Activated CD8-positive, alpha-beta memory T cell treated with anti-CD3 and anti-CD28 coated beads, Interleukin-2, amount 50 U/mL, for 1 hour (primary cell): ENCODE measurements around the gene SP2.
A peak's percentile ranks its signal among the peaks of the same experiment; 100 is the strongest.
"Not testable (repeated sequence)": the region's sequence is repeated elsewhere in the genome, so short reads cannot be mapped to it uniquely, and the experiment has no call there.

ENCODE experiments used
- DNase-seq: peaks from one replicate; pipeline ENCODE4 v3.0.0-alpha.2; 2020; ENCODE audit errors: extremely low read depth

The SP2 gene

DNA sequence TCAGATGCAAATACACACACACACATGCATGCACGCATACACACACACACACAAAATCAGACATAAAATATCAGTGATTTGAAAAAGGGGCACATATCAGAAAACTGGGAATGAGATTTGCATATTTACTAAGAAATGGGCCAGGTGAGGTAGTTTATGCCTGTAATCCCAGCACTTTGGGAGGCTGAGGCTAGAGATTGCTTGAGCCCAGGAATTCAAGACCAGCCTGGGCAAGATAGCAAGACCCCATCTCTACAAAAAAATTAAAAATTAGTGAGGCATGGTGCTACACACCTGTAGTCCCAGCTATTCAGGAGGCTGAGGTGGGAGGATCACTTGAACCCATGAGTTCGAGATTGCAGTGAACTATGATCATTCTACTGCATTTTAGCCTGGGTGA, 23.0 kb downstream of the SP2 start:
- no peak for DNase-seq

DNA sequence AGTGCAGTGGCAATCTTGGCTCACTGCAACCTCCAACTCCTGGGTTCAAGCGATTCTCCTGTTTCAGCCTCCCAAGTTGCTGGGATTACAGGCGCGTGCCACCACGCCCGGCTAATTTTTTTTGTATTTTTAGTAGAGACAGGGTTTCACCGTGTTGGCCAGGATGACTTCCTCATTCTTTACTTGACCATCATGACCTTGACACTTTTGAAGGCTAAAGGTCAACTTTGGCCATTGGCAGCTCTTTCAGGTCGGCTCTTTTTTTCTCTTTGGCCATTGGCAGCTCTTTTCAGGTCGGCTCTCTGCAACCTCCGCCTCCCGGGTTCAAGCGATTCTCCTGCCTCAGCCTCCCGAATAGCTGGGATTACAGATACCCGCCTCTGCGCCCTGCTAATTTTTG, 23.9 kb downstream of the SP2 start:
- DNase-seq, result not testable (repeated sequence)

DNA sequence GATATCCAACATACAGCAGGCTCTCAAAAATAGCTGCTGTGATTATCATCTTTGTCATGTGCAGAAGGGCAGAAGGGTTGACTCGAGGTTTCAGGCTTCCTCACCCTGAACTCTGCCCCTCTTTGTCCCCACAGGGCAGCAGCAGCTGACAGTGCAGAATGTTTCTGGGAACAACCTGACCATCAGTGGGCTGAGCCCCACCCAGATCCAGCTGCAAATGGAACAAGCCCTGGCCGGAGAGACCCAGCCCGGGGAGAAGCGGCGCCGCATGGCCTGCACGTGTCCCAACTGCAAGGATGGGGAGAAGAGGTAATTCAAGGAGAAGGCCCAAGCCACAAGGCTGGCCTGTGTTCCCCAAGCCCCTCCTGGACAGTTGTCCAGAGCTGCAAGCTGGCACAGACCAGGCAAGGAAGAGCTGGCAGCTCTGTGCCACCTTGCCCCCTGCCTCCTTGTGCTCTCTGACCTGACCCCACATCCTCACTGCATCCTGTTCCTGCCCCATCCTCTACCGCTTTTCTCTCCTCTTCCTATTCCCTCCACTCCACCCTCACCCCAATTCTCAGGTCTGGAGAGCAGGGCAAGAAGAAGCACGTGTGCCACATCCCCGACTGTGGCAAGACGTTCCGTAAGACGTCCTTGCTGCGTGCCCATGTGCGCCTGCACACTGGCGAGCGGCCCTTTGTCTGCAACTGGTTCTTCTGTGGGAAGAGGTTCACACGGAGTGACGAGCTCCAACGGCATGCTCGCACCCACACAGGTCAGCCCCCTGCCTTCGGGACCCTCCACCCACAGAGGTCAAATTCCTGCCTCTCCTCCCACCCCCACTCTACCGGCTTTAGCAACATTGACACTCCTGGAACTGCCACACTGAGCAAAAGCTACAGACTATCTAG, 29.0 kb downstream of the SP2 start:
- DNase-seq, result no peak

- no peak for DNase-seq
These were observed 29.6 kb downstream of the SP2 start for GRCh38 chr17:47925678-47925988.

GRCh38 chr17:47927821-47928400, 31.9 kb downstream of the SP2 start:
- no peak for DNase-seq

DNA sequence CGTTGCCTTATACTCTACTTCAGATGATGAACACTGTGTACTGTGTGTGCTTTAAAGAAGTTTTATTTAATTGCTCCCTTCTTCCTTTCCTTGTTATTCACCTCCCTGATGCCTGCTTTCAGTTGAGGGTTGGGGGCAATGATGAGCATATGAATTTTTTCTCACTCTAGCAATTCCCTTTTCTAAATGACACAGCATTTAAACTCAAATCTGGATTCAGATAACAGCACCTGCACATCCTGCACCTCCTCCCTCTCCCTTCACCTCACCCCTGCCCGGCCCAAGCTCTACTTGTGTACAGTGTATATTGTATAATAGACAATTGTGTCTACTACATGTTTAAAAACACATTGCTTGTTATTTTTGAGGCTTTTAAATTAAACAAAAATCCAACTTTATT, 32.4 kb downstream of the SP2 start:
- DNase-seq, result no peak

DNA sequence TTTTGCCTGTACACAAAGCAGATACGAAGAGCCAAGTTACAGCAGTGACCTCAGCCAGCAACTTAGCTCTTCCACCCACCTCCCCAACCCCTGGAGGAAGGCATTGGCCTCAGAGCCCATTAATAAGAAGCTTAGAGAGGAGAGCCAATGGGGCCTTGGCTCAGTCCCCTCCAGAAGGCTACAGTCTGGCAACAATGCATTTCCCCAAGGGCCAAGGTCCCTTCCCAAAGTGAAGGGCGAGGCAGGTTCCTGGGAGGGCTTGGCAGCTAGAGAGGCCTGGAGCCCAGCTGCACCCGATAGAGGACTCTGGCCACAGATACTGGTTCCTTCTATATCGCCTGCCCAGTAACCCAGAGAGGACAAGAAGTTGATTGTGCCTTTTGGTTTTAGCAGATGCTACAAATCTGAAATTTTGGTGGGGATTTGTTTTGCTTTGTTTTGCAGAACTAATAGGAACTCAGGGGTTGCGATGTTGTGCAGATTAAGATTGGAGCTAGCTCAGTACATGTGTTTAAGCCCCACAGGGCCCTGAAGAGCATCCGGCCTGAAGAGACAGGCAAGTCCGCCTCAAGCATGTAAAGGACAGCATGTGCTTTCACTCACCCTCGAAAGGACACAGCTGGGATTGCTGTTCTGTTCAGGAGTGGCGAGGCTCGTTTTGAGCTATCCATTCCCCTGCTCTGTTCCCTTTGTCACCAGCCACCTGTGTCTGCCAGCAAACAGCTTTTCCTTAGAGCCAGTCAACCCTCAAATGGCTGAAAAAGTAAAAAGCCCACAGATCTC, 33.4 kb downstream of the SP2 start:
- DNase-seq, result no peak

DNA sequence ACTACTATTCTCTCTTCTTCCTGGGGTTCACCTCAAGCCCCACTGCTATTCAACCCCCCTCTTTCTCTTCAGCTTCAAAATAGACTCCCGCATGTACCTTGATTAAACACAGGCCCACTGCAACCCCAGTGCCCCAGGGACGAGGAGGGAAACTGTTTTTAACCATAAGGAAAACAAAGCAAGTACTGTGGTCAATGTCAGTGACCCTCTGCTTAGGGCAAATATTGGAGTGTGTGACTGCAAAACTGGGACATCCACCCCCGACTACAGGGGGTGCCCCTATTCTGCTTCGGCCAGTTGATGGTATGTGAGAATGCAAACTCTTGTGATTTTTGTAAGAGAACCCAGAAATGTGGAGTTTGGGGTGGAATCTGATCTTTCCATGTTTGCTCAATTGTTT, 35.8 kb downstream of the SP2 start:
- DNase-seq, result no peak

DNA sequence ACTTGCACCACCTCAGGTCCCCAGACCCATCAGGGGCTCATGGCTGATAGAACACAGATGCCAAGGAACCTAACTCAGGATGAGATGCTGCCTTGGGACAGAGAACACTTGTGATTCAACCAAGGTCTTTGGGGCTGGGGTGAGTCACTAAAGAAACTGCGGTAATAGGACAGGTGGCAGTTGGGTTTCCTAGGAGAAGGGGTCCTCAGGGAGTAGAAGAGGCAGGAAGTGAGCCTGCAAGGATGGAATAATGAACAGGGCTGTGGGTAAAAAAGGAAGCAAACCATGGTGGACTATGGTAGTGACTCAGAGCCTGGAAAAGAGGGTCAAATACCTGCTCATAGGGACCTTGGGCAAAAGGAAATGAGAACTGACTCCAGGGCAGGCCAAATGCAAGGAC, 38.8 kb downstream of the SP2 start:
- no peak for DNase-seq

- DNase-seq, result not testable (repeated sequence)
These were observed 39.4 kb downstream of the SP2 start for GRCh38 chr17:47935468-47935867.

- no peak for DNase-seq
These were observed 39.9 kb downstream of the SP2 start for GRCh38 chr17:47935961-47936360.

DNA sequence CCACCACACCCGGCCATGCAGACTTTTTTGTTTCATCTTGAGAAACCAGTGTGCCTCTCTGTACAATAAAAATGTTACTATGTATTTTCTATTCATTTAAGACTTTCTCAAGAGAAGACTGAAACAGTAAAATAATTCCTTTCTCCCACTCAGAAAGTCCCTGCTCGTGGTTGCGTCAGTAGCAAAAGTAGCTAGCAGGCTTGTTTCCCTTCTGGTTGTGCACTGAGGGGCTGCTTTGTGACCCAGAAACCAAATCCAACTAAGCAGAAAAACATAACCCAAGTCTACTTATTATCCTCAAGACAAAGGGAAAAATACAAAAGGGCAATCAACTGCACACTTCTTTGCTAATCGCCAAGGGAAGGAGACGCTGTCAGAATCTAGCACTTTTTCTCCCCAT, 41.9 kb downstream of the SP2 start:
- no peak for DNase-seq

DNA sequence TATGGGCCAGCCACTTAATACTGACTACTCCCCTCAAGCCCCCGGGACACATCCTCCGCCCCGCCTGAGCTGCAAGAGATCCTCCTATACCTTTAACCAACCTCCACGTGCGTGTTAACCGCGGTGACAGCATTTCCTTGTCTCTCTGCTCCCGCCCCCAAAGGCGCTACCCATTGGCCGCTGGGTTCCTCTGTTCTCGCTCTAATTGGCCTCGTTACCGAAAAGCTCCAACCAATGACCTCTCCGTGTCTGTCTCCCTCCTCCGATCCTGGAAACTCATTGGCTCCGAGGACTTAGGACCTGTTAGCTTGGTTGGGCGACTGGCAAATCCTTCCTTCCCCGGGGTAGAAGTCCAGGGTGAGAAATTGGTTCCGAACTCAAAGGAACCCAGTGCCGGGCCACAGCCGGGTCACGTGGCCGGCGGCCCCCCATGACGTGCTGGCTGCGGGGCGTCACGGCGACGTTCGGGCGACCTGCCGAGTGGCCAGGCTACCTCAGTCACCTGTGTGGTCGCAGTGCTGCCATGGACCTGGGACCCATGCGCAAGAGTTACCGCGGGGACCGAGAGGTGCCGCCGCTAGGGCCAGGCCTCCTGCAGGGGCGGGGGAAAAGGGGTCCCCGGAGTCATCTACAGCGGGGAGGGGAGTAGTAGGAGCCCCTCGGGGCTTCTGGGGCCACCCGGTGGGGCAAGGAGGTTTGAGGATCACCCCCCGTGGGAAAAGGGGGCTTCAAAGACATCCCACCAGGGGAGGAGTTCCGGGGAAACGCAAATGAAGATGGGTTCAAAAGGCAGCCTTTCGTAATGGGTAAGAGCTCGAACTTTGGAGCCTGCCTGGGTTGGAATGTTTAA, 45.4 kb downstream of the SP2 start, which contains the start of gene PNPO:
Gene PNPO (plus strand): TSS at position 326 of the 850 bp plus-strand sequence. CDS start 105 bp downstream, at position 431.
- DNase-seq, result peak; percentile 86

GRCh38 chr17:47942096-47942510, 46.1 kb downstream of the SP2 start:
- no peak for DNase-seq

DNA sequence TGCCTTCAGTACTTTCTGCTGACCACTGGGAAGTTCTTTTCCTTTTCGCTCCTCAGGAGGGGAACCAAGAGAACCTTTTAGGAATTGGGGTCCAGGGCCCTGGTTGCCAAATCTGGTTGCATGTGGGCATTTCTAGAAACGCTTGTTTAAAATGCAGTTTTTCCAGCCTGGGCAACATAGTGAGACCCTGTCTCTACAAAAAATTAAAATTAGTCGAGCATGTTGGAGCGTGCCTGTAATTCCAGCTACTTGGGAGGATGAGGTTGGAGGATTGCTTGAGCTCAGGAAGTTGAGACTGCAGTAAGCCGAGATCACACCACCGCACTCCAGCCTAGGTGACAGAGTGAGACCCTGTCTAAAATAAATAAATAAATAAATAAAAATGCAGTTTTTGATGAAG, 46.5 kb downstream of the SP2 start:
- no peak for DNase-seq

DNA sequence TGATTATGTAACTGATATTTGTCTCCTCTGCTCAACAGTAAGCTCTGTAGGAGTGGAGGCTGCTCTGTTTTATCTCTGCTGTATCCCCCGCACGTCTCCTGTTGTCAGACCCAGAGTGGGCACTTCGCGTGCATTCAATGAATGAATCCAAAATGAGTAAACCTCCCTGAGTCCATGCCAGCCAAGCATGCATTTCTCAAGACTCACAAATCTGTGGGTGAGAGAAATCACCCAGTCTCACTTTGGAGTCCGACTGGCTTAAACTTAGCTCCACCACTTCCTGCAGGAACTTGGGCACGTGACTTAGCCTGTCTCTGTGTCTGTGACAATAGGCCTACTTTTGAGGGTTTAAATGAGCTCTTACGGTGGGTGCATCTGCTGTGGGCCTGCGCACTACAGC, 49.0 kb downstream of the SP2 start:
- no peak for DNase-seq

DNA sequence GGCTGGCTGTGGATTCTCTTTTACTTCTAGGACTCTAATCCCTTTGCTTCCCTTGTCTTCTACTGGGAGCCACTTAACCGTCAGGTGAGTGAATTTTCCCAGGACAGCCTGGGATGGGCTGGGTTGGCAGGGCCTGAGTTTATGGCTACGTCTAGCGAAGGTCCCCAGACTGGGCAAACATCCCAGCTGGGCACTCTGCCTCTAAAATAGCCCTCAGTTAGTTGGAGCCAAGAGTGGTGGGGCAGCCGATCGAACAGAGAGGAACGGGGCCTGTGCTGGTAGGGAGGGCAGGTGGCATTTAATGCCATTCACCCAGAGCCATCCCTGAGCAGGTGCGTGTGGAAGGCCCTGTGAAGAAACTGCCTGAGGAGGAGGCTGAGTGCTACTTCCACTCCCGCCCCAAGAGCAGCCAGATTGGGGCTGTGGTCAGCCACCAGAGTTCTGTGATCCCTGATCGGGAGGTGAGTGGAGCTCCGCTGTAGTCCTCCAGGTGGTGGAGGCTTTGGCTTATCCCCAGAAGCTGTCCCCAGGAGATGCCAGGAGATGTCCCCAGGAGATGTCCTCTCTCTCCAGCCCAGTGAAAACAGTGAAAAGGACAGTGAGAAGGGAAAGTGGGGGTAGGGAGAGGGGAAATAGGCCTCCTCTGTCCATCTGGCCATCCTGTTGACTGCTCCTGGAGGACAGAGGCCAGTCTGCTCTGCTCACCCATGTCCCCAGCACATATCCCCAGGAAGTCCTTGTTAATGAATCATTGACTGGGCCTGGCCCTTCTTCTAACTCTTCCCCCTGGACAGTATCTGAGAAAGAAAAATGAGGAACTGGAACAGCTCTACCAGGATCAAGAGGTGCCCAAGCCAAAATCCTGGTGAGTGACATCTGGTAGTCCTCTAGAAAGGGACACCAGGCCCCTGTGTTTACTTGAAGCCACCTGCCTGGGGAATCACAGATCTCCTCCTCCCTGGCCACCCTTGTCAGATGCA, 49.8 kb downstream of the SP2 start:
- no peak for DNase-seq

DNA sequence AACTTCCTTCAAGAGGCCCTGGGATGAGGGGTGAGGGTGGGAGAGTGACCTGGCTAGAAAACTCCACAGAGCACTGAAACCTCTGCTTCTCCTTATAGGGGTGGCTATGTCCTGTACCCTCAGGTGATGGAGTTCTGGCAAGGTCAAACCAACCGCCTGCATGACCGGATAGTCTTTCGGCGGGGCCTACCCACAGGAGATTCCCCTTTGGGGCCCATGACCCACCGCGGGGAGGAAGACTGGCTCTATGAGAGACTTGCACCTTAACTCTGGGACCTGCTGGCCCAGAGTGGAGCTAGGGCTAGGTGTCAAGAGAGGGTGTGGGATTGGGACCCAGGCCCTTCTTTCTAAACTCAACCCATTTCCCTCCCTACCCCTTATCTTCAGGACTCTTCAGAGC, 50.5 kb downstream of the SP2 start:
- no peak for DNase-seq

DNA sequence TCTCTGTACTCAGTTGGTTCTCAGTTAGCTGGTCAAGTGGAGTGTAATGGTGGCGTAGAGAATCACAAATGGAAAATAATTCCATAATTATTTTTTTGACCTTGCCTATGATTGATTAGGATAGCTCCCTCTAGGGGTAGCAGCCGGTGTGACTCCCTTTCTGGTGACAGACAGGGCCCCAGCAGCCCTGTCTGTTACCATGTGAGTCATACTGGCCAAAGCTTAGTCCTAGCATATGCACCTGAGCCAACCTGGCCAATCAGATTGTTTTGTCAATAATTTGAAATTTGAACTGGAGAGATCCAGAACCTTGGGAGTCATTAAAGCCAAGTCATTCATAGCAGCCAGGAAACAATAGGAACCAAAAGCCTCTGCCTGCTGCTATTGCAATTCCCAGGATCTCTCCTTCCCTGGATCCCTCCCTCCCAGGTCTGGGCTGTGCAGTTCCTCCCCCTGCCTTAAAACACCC, 50.9 kb downstream of the SP2 start:
- peak; percentile 32 for DNase-seq

DNA sequence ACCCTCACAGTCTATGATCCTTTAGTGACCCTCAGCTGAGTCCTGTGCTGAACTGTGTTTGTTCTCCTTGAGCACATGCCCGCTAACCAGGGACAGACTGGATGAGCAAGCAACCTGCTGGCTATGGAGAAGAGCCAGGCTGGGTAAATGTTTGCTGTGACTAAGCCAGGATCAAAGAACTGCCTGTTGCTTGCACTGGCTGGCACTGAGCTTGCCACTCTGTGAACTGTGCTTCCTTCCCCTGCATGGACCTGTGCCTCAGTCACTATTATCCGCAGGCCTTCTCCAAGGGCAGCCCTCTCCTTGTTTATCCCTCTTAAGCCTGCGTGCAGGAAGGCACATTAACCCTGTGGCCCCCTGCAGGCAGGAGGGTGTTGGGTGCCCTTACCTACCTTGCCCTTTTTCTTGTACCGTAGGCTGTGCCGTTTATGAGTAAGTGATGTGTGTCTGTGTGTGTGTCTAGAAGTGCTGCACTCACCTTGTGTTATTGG, 52.7 kb downstream of the SP2 start:
- no peak for DNase-seq
